HepG2 (cell line): ENCODE results near the gene AFF2.

Experiments
- ATAD3A ChIP-seq: sonication (generic); formaldehyde crosslinking; IDR thresholded peaks from 2 replicates; pipeline ENCODE4 v1.4.0; 2020; ENCODE audit warnings: missing genetic modification reagents
- CBX5 ChIP-seq: sonication (generic); formaldehyde crosslinking; IDR thresholded peaks from 2 replicates; pipeline ENCODE4 v1.4.0; 2020; ENCODE audit warnings: missing genetic modification reagents, borderline replicate concordance
- HMGXB3 ChIP-seq: sonication (generic); formaldehyde crosslinking; IDR thresholded peaks from 2 replicates; pipeline ENCODE4 v1.4.0; 2020; ENCODE audit warnings: missing genetic modification reagents, borderline replicate concordance
- MAFK ChIP-seq, 2 experiments: IDR thresholded peaks in 1 of 2; conservative IDR thresholded peaks in 1 of 2; 2 replicates each; pipeline ENCODE4 v1.6.1; 2011; ENCODE audit warnings: improper control_type of control experiment in 2 of 2, low read length in 2 of 2
- MYC ChIP-seq: sonication (generic); formaldehyde crosslinking; IDR thresholded peaks from 2 replicates; pipeline ENCODE4 v1.9.0; 2021; ENCODE audit warnings: missing genetic modification reagents, borderline replicate concordance
- POLR2AphosphoS2 ChIP-seq: IDR thresholded peaks from 2 replicates; pipeline ENCODE4 v1.6.1; 2011; ENCODE audit warnings: low read depth, low read length, improper control_type of control experiment
- PRPF4 ChIP-seq: fragments of 200-400 bp; formaldehyde crosslinking; IDR thresholded peaks from 2 replicates; pipeline ENCODE4 v1.6.1; 2016; ENCODE audit warnings: low read length, low read depth; ENCODE audit not compliant: poor library complexity, severe bottlenecking
- THAP8 ChIP-seq: sonication (generic); formaldehyde crosslinking; IDR thresholded peaks from 2 replicates; pipeline ENCODE4 v1.5.1; 2020; ENCODE audit warnings: missing genetic modification reagents, mild to moderate bottlenecking, borderline replicate concordance
- U2AF1 ChIP-seq: fragments of 200-400 bp; formaldehyde crosslinking; optimal IDR thresholded peaks from 2 replicates; pipeline ENCODE3; 2017; ENCODE audit warnings: mild to moderate bottlenecking, low read depth, low read length
- ZBTB44 ChIP-seq: sonication (generic); formaldehyde crosslinking; IDR thresholded peaks from 2 replicates; pipeline ENCODE4 v1.4.0; 2020; ENCODE audit warnings: missing genetic modification reagents
- ZNF232 ChIP-seq: sonication (generic); formaldehyde crosslinking; IDR thresholded peaks from 2 replicates; pipeline ENCODE4 v1.4.0; 2020; ENCODE audit warnings: missing genetic modification reagents, borderline replicate concordance
- ZNF512 ChIP-seq: sonication (generic); formaldehyde crosslinking; IDR thresholded peaks from 2 replicates; pipeline ENCODE4 v1.4.0; 2020; ENCODE audit warnings: mild to moderate bottlenecking, missing genetic modification reagents
- ZNF75D ChIP-seq: sonication (generic); formaldehyde crosslinking; IDR thresholded peaks from 2 replicates; pipeline ENCODE4 v1.8.1; 2023; ENCODE audit warnings: missing genetic modification reagents, mild to moderate bottlenecking, borderline replicate concordance
- ZXDC ChIP-seq: sonication (generic); formaldehyde crosslinking; IDR thresholded peaks from 2 replicates; pipeline ENCODE4 v1.5.0; 2020; ENCODE audit warnings: mild to moderate bottlenecking, missing genetic modification reagents

GRCh38 chrX:148624951-148625474 is 124.6 kb downstream of the AFF2 start:
- TF ChIP-seq ZNF512 (no peak), U2AF1 (no peak), CBX5 (CRISPR knock-in tag) (no peak), ZXDC (CRISPR knock-in tag) (no peak), POLR2AphosphoS2 (no peak), HMGXB3 (CRISPR knock-in tag) (no peak), ZNF75D (no peak), MAFK (conservative IDR thresholded peaks at IDR 0.05 in 1 of 2, IDR thresholded peaks at IDR 0.05 in 1 of 2; ENCODE audit: low read length in 2 of 2) (no peak), MYC (CRISPR knock-in tag) (no peak), ZBTB44 (CRISPR knock-in tag) (no peak), ZNF232 (CRISPR knock-in tag) (no peak), PRPF4 (no peak), THAP8 (CRISPR knock-in tag) (no peak), ATAD3A (no peak)
